Fibroblast of skin of left biceps (primary cell): ENCODE results near the gene USP10.
A peak's percentile ranks its signal among the peaks of the same experiment; 100 is the strongest.
"Not testable (repeated sequence)": the region's sequence is repeated elsewhere in the genome, so short reads cannot be mapped to it uniquely, and the experiment has no call there.

Experiments
- DNase-seq, 2 experiments: peaks; one replicate each; pipeline ENCODE4 v3.0.0-alpha.2; 2013; ENCODE audit warnings: low read depth in 2 of 2

The USP10 gene

DNA sequence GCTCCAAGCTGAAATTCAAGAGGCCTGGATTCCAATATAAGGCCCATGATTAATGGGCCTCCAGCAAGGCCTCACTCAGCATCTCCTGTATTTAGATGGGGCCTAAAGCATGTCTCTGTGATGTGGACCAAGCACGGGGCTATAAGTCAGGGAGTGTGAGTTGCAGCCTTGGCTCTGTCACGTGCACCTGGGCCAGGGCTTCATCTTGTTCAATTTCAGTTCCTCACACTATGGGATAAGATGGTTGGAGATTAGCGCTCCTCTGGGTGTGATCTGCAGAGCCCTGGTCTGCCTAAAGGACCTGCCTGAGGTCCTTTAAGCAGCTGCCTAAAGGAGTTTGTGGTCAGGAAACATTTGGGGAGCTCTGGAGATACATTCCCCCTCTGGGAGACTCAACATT, 26.2 kb upstream of the USP10 start:
- no peak for DNase-seq

DNA sequence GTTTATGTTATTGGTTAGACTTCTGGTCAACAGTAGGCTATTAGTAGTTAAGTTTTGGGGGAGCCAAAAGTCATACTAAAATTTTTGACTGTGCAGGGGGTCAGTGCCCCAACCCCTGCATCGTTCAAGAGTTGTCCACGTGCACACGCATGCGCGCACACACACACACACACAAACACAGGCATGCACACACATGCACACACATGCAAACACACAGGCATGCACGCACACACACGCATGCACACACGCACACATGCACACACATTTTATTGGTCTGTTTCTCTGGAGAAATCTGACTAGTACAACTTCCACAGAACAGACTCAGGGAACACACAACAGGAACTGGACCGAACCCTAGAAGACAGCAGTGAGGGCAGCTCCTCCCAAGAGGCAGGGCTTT, 24.4 kb upstream of the USP10 start:
- no peak for DNase-seq

DNA sequence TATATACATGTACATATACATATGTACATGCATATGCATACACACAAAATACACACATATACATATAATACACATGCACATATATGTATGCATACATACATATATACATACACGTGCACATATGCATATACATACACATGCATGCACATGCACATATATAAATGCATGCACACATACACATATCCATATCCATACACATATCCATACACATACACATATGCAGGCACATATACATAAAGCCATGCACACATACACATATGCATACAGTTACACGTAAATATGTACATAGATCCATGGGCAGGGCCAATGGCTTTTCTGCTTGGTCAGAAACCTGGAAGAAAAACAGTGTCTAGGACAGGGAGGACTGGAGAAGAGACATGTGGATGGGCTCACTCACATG, 23.9 kb upstream of the USP10 start:
- DNase-seq: no peak

DNA sequence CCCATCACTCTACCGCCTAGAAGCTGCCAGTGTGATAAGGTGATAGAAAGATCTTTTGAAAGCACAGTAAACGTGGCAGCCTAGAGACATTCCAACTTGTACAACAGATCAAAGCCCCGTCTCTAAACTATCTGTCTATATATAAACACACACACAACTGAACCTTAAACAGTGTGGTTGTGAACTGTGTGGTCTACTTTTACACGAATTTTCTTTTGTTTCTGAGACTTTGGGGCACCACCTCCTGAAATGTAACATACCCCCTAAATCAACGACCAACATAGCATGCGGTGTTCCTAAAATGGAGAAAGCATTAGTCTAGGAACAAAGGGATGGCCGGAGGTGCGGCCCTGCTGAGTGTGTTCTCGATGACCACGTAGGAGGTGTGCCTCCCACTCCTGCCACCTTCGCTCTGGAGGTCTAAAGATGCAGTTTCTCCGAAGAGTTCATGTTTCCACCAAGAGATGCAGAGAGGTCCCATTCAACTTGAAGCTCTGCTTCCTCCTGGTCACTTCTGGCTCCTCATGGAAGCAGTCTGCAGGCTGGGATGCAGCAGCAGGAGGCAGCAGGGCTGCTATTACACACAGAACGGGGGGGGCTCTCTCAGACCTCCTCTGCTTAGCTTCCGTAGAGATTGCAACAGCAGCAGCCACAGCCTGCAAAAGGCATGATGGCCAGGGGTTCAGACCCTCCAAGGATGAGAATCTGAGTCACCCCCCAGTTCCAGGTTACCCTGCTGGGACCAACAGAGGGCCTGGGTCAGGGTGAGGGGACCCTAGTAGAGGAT, 22.6 kb upstream of the USP10 start:
- DNase-seq: no peak

DNA sequence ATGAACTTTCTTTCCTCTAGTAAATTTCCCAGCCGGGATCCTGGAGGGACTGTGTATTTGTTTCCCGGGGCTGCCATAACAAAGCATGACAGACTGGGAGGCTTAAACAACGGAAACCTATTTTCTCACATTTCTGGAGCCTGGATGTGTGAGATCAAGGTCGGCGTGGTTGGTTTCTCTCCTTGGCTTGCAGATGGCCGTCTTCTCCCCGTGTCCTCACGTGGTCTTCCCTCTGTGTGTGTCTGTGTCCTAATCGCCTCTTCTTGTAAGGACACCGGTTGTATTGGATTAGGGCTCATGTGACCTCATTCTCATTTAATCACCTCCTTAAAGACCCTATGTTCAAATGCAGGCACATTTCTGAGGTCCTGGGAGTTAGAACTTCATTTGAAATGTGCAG, 22.0 kb upstream of the USP10 start:
- DNase-seq: no peak

DNA sequence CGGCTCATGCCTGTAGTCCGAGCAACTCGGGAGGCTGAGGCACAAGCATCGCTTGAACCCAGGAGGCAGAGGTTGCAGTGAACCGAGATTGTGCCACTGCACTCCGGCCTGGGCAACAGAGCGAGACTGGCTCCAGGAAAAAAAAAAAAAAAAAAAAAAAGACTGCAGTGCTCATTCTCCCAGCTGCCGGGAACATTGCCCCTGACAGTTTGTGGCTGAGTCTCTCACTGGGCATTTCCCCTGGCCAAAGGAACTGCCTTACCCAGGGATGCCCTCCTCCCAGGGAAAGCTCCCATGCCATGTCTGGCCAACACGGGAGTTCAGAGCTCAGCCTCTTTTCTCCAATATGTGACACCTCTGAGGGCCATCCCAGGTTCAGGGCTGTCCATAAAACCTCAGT, 21.3 kb upstream of the USP10 start:
- no peak for DNase-seq

DNA sequence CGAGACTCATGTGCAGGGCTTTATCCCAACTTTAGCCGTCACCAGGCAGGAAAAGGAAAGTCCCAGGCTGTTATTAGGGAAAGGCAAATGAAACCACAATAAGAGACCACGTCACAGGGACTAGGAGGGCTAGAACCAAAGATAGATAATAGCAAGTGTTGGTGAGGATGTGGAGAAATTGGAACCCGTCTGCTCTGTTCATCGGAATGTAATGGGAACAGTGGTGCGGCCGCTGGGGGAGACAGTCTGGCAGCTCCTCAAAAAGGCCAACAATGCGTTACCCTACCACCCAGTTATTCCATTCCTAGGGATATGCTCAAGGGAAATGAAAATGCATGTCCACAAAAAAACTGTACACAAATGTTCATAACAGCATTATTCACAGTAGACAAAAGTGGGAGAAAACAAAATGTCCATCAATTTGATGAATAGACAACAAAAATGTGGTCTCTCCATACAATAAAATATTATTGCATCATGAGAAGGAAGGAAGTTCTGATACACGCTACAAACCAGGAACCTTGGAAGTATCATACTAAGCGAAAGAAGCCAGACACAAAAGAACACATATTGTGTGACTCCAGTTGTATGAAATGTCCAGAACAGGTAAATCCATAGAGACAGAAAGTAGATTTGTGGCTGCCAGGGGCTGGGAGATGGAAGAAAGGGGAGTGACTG, 19.5 kb upstream of the USP10 start:
- DNase-seq: no peak

DNA sequence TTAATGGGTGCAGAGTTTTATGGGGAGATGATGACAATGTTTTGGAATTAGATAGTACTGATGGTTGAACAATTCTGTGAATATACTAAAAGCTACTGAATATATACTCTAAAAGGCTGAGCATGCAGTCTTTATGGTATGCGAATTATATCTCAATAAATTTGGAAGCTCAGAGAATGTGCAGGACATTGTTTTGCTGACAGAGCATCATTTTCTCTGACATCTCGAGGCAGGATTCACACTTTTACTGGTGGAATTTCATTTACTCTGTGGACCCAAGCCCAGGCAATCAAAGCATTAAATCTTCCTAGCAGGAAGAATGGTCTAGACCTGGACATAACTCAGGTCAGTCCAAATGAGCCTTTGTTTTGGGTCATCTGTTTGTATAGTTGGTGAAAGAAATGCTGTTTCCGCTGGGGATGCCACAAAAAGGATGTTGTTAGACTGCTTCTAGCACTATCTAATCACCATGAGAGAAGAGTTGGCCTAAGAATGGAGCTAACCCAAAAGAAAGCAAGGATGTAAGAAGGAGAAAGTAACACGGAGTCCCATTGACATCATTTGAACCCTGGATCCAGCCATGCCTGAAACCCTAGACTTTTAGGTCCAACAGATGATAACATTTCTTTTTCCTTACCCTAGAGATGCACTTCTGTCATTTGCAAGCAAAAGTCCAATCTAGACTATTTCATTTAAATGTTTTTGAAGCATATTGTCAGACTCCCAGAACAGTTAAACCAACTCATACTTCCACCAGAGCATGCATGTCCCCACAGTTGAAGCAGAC, 18.8 kb upstream of the USP10 start:
- no peak for DNase-seq

DNA sequence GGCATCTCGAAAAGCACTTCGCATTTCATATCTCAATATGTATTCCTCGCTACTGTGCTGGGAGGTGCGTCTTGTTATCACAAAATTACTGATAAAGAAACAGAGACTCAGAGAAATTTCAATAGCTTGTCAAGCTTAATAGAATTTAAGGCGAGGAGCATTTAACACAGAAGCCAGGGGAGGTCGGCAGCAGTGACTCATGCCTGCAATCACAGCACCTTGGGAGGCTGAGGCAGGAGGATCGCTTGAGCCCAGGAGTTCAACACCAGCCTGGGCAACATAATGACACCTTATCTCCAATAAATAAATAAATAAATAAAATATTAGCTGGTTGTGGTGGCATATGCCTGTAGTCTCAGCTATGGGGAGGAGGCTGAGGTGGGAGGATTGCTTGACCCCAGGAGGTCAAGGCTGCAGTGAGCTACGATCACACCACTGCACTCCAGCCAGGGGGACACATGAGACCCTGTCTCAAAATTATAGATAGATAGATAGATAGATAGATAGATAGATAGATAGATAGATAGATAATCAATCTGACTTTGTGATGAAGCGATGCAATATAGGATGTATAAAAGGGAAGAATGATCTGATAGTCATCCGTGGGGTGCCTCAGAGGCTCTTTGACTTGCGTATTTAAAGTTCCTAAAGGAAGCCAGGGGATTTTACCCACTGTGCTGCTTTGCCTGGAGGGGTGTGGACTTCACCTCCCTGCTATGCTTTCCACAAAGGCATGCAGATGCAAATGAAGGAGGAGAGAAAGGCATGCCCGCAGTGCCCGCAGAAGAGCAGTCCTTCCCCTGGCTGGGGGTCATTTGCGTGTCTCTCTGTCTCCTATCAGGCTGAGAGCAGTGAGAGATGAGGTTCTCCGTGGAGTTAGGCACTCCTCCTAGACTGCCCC, 15.9 kb upstream of the USP10 start:
- DNase-seq: no peak

DNA sequence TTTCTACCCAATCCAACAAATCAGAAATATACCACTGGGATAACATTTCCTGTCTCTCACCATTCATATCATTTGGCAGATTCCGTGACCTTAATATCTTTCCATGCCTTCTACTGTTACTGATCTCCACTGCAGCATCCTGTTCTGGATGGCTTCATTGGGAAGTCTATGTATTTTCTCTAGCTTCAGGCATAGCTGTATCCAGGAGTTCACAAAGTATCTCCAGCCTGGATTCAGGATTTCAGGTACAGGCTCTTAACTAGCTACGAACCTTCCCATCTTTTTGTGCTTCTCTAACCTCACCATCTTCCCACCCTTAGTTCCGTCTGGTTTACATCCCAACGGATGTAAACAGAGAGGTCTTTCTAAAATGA, 15.2 kb upstream of the USP10 start:
- DNase-seq: no peak

DNA sequence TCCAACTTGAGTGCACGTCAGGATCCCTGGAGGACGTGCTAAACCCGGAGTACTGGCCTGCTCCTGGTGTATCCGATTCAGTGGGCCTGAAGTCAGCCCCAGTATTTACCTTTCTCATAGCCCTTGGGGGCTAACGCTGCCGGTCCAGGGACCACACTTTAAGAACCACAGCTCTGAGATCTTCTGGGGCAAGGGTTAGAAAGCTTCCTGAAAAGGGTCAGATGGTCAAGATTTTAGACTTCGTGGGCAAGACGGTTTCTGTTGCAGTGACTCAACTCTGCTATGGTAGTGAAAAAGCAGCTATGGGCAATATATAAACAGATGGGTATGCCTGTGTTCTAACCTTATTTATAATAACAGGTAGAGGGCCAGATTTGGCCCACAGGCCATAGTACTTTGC, 14.6 kb upstream of the USP10 start:
- no peak for DNase-seq

DNA sequence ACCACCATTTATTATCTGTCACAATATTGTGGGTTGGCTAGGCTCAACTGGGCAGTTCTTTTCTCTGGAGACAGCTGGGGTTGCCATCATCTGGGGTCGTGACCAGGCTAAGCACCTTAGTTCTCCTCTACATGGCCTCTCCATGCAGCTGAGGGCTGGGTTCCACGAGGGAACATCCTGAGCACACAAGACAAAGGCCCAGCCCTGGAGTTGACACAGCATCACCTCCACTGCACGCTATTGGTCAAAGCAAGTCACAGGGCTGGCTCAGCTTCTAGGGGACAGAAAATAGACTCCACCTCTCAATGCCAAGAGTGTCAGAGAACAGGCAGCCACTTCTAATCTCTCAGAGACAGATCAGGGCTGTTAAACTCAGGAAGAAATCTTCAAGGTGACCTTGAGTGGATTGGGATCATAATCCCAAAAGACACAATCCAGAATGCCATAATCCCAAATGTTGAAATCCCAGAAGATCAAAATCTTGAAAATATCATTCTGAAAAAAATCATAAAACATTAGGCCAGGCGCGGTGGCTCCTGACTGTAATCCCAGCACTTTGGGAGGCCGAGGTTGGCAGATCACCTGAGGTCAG, 13.0 kb upstream of the USP10 start:
- DNase-seq: no peak

DNA sequence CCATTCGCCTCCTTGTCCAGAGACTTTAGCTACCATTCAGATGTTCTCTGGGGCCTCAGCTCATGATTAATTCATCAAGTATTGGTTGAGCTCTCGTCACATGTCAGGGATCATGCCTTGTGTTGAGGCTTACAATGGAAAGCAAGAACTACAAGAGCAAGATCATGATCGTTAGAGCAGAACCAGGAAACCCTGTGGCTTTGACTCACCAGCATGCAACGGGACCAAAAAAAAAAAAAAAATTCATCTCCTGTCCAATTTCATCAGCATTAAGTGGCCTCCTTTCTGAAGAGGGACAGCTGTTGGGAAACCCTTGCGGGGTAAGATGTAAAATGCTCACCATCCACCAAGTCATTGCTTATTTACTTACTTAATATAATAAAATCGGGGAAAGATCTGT, 12.1 kb upstream of the USP10 start:
- peak; percentile 56 to 59 for DNase-seq

DNA sequence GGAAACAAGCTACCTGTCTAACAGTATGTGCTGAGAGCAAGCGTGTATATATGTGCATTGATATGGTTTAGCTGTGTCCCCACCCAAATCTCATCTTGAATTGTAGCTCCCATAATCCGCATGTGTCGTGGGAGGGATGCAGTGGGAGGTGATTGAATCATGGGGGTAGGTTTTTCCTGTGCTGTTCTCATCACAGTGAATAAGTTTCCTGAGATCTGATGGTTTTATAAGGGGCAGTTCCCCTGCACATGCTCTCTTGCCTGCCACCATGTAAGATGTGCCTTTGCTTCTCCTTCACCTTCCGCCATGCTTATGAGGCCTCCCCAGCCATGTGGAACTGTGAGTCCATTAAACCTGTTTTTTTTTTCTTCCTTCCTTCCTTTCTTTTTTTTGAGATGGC, 11.6 kb upstream of the USP10 start:
- DNase-seq: not testable (repeated sequence)

DNA sequence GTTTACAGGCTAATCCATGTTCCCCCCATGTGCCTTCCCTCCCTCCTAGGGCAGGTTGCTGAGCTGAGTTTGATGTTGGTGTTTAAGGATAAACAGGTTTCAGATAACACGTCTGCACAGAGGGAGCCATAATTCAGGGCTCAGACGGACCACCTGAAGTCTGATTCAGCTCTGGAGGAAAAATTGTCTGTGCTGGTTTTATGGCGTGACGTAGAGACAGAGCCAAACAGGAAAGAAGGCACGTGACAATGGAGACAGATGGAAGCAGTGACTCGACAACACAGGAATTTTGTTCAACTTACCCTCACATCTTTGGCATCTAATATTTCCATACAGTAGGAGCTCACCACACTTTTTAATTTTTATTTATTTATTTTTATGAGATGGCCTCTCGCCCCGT, 10.7 kb upstream of the USP10 start:
- DNase-seq: peak; percentile 71 to 75

DNA sequence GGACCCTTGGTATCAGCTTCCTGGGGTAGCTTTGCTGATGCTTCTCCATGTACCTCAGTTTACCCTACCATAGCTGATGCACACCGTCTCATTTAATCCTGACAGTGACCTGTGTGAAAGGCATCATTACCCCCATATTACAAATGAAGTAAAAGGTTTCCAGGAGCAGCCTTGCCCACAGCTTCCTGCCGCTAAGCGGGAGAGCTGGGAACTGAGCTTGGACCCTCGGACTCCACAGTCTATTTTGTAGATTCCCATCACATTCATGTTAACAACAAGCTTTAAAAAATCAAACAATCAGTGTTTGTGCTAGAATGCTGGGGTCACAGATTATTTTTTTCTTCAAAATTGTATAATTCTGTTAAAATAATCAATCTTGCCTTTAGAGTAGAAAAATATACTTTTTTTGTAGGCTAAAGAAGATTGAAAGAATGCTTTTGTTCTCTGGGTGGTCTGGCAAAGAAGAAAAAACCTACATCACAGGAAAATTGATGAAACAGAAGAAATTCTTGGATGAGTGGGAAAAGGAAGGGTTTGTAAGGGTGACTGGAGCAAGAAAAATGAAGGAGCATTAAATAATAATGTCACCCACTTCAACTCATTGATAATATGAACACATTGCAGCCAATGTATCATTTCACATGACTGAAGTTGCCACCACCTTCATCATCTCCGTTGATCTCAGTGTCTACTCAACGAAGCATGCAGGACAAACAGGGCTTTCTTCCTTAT, 9.5 kb upstream of the USP10 start:
- DNase-seq: no peak

DNA sequence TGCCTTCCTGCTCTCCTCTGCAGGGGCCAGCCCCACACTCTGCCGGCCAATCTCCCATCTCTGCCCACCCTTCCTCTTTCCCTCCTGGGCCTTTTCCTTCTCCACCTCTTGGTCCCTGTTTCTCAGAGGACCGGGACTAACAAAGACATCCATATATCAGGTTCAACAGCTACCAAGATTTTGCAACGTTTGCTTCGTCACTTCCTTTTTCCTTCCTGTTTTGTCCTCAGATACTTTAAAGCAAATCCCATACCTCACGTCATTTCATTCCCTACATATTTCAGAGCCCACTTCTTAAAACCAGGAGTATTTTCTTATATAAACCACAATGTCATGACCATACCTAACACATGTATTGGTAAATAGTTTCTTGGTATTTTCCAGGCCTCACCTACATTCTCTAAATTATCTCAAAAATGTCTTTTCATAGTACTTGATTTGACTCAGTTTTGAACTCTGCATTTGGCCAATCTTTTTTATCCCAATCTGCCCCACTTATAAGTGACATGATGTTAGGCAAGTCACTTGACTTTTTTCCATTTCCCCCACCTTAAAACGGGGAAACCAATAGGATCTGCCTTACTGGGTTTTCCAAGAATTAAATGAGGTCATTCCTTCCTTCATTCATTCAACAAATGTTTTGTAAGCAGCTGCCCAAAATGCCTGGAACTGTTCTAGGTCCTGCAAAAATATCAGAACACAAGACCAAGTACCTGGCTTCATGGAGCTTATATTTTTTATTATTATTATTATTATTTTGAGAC, 7.2 kb upstream of the USP10 start:
- DNase-seq: no peak

DNA sequence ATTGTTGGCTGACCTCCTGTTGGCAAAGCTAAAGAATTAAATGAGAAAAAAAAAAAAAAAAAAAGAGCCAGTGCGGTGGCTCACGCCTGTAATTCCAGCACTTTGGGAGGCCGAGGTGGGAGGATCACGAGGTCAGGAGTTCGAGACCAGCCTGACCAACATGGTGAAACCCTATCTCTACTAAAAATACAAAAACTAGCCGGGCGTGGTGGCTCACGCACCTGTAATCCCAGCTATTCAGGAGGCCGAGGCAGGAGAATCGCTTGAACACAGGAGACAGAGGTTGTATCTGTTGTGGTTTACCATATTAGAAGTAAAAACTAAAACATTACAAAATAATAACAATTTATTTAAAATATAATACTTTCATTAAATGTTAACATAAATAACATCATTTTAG, 5.9 kb upstream of the USP10 start:
- not testable (repeated sequence) for DNase-seq

DNA sequence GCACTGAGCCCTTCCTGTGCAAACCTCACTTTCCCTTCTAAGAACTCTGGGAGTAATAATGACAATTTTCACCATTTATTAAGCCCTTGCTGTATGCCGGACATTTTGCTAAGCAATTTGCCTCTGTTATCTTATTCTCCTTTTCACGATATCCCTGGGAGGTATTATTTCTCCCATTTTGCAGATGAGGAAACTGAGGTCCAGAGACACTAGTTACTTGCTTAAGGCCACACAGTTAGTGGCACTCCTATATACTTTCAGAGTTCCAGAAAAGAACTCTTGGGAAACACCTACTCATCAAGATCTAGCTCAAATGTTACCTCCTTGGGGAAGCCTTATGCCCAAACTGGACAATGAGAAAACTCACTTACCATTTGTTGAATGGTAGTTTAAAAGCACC, 4.8 kb upstream of the USP10 start:
- DNase-seq: no peak

DNA sequence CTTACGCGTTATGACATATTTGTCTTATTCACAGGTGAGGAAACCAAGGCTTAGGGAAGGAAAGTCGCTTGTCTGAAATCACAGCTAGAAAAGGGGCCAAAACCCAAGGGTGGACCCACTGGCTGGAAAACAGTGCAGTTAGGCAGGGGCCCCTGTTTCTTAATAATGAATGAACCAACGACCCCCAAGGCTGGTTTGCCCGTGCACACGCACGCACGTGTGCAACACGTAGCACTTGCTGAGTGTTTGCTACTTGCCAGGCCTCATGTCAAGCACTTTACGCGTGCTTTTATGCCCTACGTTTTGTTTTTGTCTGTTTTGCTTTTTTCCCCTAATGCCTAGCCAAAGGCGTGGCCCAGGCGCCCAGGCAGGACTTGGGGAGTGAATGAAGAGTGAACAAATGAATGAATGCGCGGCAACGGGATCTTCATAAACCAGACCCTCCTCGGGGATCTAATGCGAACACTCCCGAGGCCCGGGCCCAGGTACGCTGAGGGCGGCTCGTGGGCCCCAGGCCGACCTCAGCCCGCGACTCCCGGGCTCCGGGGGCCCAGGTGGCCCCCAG, 571 bp upstream of the USP10 start:
- DNase-seq: no peak
